K562 (cell line): ENCODE data around the gene ADAMTSL3. TPM values are rescaled to one million over a fixed set of nuclear protein-coding genes. Genes with fewer than 3 reads are reported as not detected.

Experiments used
- ATF4 ChIP-seq: fragments of 450-650 bp; formaldehyde crosslinking; IDR thresholded peaks from 2 replicates; pipeline ENCODE4 v1.4.0; 2022; ENCODE audit warnings: mild to moderate bottlenecking, moderate library complexity
- CC2D1A ChIP-seq: fragments of 450-650 bp; IDR thresholded peaks from 2 replicates; pipeline ENCODE4 v1.6.1; 2017; ENCODE audit warnings: mild to moderate bottlenecking
- E2F6 ChIP-seq, 2 experiments: IDR thresholded peaks; 2 replicates each; pipeline ENCODE4 v1.6.1; 2011; ENCODE audit warnings: borderline replicate concordance in 1 of 2, control low read depth in 1 of 2, low read depth in 1 of 2, low read length in 1 of 2, mild to moderate bottlenecking in 1 of 2, mixed read lengths in 1 of 2, moderate library complexity in 1 of 2; ENCODE audit not compliant: insufficient read depth in 1 of 2, insufficient read length in 1 of 2, poor library complexity in 1 of 2, severe bottlenecking in 1 of 2; ENCODE audit errors: extremely low read depth in 1 of 2
- FOSL1 ChIP-seq: fragments of 200-800 bp; sonication (Bioruptor generic); conservative IDR thresholded peaks from 2 replicates; pipeline ENCODE4 v1.6.1; 2016; ENCODE audit warnings: missing genetic modification characterization, missing compliant biosample characterization
- PRMT5 ChIP-seq: sonication (generic); formaldehyde crosslinking; IDR thresholded peaks from 2 replicates; pipeline ENCODE4 v1.5.0; 2020; ENCODE audit warnings: missing genetic modification reagents
- REST ChIP-seq, 2 experiments: fragments of 450-650 bp; formaldehyde crosslinking in 1 of 2; IDR thresholded peaks; 2 replicates each; pipeline versions ENCODE4 v1.4.0 to v1.6.1; 2014 to 2020; ENCODE audit warnings: mild to moderate bottlenecking in 2 of 2, borderline replicate concordance in 1 of 2, low read depth in 1 of 2
- polyA plus RNA-seq, 8 experiments: library from polyadenylated mRNA; depleted of rRNA in 4 of 8; stranded (reverse) in 5 of 8; unstranded in 3 of 8; fragments of >200 nt; fragmentation: Nextera tagmentation in 2 of 8; fragmentation: Illumina TruSeq in 1 of 8; extraction: Ambion mirVana in 2 of 8; extraction: Trizol in 1 of 8; gene quantifications; 2 replicates each; pipeline versions ENCODE4 v1.2.1 to v1.2.3, GENCODE V29; 2011 to 2014; ENCODE audit warnings: inconsistent platforms in 1 of 8, missing spikeins in 1 of 8
- total RNA-seq, 7 experiments: library from RNA; depleted of rRNA in 6 of 7; stranded (reverse); fragments of >200 nt in 6 of 7; fragmentation: Illumina TruSeq in 2 of 7; extraction: Trizol in 2 of 7; gene quantifications; 2 replicates each; pipeline versions ENCODE4 v1.2.1 to v1.2.3, GENCODE V29; 2011 to 2021; ENCODE audit warnings: low replicate concordance in 1 of 7

ADAMTSL3 gene
- total and polyA plus RNA-seq, 9 of the 15 experiments (the other 6 are each of a cell fraction or from before 2014, with no cell fraction given): 0.01 to 0.18 (median 0.07) TPM; not detected in 3

GRCh38 chr15:83690676-83691075 lies 36.8 kb downstream of the ADAMTSL3 start (continued):
- TF ChIP-seq REST (IDR thresholded peaks at IDR 0.05; ENCODE audit: borderline replicate concordance): no peak
- TF ChIP-seq REST (CRISPR knock-in tag; IDR thresholded peaks at IDR 0.05; ENCODE audit: low read depth): no peak
- no peak for TF ChIP-seq FOSL1 (tag)
- no peak for TF ChIP-seq CC2D1A
- no peak for TF ChIP-seq E2F6 (IDR thresholded peaks at IDR 0.05; ENCODE audit: borderline replicate concordance in 1 of 2, extremely low read depth in 1 of 2, insufficient read depth in 1 of 2, insufficient read length in 1 of 2, low read depth in 1 of 2, low read length in 1 of 2, poor library complexity in 1 of 2, severe bottlenecking in 1 of 2)
- no peak for TF ChIP-seq PRMT5 (CRISPR knock-in tag)
- no peak for TF ChIP-seq ATF4 (CRISPR knock-in tag)
